Hypothalamus (tissue), 51 donors: ENCODE data around the gene ZFYVE21.

Source experiments
- DNase-seq, 51 donors: peaks; one replicate each; lab custom pipeline; 2025; lab: John Stamatoyannopoulos, UW

The ZFYVE21 gene

DNA sequence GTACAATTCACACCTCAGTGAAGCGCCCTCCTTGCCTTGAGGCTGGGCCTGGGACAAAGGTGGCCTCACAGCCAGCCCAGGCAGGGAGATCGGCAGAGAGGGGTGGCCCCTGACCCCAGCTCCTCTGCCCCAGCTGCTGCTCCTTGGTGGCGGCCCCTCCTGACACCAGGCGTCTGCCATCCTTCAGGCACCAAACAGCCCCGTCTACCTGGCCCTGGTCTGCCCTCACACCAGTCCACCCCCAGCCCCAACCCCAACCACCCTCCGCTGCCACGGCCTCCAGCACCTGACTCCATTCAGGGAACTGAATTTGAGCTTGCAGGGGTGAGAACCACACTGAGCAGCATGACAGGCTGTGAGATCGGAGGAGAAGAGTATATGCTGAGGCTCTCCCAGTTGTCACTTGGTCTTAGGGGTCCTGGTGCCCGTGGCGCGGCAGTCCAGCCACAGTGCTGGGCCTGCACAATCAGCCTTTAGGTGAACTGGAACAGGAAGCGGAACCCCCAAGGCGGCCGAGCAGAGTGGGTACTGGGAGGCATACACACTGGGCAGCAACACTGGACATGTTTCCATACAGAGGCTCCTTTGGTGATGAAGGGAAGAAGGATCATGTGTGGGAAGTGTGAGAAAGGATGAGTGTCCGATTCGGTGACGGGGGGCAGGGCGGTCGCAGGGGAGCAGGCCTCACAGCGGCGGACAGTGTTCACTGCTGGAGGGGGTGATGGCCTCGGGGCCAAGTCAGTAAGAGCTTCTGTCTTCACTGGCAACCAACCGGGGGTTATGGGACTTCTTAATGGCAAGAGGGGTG is 18.7 kb downstream of the ZFYVE21 start:
- no peak for DNase-seq

DNA sequence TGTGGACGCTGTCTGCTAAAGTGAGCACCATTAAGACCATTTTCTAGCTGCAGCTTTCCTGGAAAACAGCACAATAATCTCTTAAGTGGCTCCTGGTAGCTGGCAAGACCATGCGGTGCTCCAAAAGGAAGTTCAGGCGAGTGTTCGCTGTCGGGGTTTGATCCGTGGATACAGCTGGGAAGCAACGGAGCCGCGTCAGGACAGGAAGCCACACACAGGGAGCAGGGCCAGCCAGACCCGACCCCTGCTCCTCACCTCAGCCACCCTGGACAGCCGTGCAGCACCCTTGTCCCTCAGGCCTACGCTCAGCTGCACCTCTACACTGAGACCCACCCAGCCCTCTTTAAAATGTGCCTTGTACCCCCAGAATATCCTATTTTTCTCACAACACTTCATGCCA is 19.4 kb downstream of the ZFYVE21 start:
- DNase-seq: peak in 4 of 51 donors; percentile 23 to 55 (median 40)

DNA sequence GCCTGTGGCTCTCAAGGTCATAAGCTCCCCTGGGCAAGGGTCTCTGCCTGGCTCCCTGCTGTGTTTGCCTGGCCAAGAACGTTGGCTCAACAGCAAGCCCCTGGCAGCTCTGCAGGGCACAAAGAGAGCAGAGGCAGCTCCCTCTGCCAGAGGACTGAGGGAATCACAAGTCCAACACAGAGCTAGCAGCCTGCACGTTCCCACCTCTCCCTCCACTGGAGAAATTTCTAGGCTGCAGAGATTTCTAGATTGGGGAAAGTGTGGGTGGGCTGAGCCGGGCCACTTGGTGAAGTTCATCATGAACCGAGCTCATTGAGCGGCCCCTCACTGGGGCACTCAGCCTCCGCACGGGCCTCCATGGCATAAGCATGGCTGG is 19.8 kb downstream of the ZFYVE21 start:
- peak in 13 of 51 donors; percentile 32 to 67 (median 52) for DNase-seq

DNA sequence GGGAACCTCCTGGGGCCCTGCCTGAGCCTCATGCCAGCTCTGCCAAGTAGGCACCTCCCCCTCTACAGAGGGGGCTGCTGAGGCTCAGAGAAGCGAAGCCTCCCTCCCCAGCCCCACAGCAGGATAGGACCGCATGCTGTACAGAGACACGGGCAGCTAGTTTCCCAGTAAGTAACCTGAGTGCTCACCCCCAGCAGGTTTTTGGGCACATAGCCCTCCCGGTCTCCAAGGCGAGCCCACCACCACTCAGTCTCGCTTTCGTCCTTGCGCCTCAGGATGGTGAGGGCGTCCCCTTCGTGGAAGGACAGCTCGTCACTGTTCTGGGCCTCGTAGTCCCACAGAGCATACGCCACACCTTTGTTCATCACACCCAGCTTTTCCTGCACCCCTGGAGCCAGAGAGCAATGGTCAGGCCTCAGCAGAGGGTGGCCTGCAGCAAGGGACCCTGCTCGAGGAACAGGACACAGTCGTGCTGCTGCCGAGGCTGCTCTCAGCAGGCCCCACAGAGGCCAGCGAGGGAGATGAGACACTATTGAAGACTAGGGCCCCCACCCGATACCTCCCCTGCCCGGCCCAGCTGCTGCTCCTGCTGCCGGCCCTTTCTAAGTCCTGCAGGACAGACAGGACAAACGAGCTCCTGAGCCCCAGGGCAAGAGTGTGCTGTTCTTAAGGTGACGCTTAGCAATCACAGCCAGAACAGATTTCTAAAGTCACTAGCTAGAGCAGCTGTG is 20.4 kb downstream of the ZFYVE21 start:
- DNase-seq: peak in 1 of 51 donors; percentile 48

DNA sequence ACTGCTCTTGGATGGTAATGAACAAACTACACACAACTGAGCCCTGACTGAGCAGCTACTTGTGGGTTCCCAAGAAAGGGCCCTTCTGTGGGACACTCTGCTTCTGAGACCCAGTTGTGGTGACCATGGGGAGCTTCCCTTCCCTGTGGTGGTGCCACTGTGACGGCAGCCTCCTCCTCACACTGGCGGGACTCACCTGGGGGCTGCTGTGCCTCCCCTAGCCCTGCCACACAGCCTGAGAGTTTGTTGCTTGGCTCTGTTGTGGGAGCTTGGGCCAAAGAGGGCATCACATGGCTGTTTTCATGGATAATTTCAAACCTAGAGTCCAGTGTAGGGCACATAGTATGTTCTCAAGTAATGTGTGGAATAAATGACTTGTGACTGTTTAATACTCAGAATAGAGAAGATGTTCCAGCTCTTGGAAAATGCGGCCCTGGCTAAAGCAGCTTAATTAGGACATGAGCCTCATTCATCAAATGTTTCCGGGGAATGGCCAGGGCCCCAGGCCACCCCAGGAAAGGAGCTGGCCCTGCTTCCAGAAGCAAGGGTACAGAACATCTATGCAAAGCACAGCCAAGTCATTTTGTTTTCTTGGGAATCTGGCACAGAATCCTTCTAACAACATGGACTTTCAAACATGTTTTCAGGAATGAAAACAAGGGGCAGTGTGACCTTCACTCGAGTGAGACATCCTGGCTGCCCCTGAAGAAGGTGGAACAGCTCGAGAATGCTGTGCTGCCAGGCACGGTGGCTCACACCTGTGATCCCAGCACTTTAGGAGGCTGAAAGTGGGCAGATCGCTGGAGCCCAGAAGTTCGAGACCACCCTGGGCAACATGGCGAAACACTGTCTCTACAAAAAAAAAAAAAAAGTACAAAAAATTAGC is 21.2 kb downstream of the ZFYVE21 start:
- peak in 15 of 51 donors; percentile 22 to 63 (median 41) for DNase-seq

DNA sequence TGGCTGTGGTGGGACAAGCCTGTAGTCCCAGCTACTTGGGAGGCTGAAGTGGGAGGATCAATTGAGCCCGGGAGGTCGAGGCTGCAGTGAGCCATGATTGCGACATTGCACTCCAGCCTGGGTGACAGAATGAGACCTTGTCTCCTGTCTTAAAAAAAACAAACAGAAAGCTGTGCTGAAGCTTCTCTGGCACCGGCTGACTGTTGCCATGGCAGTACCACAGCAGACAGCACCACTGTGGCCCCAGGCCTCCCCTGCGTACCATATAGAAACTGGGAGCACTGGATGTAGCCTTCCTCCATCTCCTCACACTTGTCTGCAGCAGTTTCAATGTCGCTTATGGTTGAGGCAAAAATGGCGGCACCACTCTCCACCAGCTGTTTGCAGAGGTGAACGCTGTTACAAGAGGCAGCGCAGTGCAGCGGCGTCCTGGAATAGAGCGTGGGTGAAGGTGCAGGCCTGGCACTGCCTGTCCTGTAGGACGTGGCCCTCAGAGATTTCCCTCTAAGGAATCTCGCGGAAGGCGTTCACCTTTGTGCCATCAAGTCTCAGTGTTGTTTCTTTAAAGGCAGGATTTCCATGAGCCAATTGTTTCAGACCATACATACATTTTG is 21.9 kb downstream of the ZFYVE21 start:
- DNase-seq: no peak

DNA sequence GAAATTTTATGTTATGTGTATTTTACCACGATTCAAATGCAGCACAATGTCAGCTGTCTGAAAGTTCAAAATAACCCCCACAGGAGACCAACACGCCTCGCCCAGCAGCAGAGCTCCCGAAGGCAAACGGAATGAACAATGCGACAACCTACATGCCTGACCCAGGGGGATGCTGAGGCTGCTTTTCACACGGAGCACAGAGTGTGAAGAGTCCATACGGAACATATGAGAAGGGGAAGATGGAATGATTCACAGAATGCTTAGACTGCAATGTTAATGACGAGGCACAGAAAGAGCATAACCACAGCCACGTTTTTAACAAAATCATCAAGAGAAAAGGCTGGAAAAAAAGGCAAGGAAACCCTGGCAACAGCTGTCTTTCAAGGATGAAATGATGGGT is 22.6 kb downstream of the ZFYVE21 start:
- DNase-seq: no peak

DNA sequence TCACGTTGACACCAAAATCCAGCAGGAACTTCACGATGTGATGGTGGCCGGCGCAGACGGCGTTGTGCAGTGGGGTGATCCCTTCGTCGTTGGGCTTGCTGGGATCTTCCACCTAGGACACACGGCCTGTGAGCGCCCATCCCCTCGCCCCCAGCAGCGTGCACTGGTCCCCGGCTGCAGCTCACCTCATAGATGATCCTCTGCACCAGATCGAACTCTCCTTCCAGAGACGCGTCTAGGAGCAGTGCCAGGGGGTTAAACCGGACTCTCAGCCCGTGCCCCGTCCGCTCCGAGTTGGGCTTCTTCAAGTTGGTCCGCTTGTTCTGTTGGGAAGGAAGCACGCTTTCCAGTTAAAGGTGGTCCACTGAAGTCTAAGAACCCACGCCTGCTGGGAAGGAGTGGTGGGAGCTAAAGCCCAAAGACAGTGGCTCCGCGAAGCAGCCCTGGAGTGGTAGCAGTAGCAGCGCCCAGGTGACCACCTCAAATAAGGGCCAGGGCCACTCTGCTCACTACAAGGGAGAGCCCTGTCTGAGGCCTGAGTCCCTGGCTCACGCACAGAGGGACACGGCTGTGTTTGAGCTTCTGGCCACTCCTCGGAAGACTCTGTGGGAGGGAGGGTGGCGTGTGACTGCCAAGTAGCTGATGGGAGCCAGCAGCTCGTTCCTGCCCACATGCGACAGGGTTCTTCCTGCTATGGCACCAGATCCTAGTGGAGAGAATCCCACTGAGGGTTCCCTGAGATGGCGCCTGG is 23.3 kb downstream of the ZFYVE21 start:
- peak in 9 of 51 donors; percentile 30 to 62 (median 45) for DNase-seq

DNA sequence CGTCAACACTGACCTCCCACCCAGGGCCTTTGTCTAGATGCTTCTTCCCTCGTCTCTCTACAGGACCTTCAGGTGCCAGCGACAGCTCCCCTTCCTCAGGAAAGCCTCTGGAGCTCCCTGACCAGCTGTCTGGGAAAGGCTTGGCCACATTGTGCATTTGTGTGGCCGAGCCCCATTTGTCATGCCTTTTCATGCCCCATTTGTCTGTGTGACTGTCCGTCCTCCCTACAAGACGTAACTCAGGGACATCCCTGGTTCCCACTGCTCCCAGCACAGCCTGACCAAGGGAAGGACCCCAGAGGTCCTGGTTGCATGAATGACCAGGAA is 23.8 kb downstream of the ZFYVE21 start:
- no peak for DNase-seq

DNA sequence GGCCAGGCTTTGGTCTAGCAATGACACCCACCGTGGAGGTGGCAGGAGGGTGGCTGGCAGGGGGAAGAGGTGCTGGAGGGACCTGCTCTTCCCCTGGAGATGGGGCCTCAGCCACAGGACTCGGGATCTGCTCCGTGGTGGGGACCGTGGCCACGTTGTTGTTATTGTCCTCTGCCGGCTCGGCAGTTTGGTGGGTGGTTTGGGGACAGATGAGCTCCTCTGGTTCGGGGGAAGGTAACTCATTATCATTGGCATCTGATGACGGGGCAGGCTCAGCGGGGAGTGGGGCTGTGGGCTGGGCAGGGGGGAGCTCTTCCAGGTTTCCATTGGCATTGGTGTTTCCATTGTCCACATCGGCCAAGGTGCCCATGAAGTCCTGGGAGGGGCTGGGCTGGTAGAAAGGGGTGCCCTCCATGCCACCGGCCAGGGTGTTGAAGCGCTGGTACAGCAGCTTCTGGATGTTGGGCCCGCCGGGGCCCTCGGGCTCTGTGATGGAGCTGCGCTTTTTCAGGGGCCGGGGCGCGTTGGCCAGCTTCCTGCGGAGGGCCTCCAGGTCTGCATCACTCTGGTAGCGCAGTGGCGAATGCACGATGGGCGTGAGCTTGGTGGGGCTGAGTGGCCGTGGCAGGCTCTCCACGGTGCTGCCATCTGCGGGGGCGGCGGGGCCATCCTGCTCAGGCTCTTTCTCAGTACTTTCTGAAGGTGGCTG is 24.3 kb downstream of the ZFYVE21 start:
- no peak for DNase-seq

DNA sequence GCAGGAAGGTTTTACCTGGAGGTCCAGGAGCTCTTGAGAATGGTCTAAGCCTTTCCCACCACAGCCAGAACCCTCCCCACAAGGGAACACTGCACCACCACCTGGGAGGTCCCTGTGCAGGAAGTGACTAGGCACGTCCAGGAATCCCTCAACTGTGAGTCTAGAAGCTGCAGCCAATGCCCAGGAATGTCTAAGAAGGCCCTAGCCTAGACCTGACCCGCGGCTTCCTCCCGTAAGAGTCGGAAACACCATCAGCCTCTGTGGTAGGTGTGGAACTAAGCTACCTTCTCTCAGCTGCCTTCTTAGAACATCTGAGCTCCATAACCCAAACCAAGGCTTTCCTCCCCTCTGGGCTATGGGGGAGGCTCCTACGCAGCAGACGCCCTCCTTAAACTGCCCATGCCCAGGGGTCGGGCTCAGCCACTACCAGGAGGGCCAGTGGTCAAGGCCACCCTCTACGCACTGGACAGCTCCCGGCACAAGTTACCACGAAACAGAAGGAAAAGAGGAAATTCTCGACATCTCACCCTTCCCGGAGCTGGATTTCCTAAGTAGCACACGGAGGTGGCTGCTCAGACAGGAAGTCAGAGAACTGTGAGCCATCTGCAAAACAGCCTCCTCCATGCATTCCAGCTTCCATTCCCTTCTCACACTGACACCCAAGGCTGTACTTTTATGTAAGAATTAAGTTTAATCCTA is 25.5 kb downstream of the ZFYVE21 start:
- no peak for DNase-seq

DNA sequence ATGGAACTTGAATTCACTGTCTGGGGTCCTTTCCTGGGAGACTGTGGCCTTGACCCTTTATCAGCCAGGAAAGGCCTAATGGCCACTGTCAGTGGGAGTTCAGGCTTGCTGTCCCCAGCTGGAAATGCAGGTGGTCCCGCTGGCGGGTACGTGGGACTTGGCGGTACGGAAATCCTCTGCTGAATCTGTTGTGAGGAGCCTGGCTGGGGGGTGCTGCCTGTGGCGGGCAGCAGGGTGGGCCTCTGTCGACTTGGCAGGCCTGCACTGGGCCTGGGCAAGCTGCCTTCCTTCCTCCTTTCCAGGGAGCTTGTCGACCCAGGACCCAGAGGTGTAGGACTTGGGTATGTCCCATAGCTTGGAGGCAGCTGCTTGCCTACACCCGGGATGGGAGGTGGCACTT is 26.3 kb downstream of the ZFYVE21 start:
- DNase-seq: no peak

DNA sequence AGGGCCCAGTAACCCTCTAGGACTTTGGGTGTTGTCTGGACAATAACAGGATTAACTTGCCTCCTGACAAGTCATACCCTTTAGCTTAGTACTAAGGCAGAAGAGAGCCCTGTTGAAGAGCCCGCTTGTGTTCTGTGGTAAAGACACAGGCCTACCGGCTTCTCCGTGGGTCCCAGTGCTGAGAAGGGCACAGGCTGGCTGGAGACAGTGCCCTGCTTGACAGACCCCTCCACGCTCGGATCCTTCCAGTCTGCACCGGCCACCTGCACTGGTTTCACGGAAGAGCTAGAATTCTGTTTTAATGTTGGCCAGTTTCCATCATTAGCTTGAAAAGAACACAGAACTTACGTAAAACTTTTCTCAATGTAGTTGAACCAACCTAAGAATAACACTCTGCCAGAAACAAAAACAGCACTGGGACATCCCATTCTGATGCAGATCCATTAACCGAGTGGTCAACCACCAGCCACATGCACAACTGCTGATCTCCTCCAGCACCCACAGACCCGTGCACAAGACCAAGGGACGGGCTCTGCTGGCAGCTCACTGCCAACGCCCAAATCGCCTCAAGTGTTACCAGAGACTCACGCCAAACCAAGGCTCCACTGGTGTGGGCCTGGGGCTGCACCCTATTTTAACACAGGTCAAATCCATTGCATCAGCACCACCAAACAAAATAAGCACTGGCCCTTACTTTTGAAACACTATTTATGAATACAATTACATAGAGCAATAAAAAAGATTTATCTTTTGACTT is 27.1 kb downstream of the ZFYVE21 start:
- DNase-seq: no peak

DNA sequence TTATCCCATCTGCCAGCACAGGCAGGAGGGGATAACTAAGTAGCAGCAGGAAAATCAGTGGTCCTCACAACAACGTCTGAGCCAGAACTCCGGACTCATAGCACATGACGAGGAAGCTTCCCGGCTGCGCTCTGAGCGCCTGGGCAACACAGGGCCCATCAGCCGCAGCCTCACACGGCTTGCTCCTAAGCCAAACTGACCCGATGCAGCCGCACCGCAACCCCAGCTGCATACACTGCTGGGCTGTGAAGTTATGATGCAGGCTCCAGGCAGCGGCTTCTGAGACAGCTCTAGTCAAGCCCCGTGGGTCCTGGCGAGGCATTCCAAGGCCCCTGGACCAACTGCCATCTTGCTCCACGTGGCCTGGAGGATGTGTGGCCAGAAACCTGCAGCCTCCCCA is 28.1 kb downstream of the ZFYVE21 start:
- no peak for DNase-seq

DNA sequence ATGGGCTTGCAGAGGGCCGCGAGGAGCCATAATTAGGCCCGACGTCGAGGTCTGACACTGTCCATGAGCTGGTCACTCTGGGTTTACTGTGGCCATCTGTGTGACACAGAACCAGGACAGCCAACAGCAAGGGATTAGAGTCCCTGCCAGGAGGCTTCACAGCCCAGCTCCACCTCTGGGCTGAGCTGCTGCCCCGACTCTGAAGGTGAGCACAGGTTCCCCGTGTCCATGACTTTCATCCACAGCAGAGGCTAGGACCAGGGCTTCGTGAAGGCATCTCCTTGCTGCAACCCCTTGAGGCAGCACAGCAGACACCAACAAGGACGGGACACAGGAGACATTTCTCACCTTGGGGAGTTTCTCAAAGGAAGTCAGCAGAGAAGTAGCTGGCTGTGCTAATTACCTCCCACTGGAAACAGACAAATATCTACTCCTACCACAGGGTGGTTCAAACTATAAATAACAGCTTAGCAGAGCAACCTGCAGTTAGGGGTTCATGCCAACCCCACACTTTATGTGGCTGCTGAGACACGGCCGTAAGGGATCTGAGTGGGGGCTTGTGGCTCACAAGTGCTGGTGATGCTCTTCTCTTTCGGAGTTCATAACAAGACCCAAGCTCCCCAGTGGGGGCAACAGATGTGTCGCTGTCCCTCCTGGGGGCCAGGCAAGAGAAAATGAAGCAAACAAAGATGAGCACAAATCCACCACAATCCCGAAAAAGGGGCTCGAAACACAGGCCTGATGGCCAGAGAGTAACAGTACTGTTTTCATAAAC is 29.2 kb downstream of the ZFYVE21 start:
- no peak for DNase-seq

DNA sequence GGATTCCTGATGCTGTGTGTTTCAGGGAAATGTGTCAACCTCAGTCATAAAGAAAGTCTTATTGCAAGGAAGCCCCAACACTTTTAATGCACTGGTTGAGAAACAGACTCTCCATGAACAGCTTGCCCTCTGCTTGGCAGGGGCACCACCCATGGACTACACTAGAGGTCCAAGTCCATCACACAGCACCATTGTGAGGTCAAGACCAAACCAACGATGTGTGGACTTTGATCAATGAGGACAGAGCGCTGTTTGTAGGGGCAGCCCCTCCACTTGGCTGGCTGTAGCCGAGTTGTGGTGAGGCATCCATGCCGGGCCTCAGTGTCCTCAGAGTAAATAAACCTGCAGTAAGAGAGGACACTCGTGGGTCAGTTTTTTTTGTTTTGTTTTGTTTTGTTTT is 29.8 kb downstream of the ZFYVE21 start:
- DNase-seq: no peak

DNA sequence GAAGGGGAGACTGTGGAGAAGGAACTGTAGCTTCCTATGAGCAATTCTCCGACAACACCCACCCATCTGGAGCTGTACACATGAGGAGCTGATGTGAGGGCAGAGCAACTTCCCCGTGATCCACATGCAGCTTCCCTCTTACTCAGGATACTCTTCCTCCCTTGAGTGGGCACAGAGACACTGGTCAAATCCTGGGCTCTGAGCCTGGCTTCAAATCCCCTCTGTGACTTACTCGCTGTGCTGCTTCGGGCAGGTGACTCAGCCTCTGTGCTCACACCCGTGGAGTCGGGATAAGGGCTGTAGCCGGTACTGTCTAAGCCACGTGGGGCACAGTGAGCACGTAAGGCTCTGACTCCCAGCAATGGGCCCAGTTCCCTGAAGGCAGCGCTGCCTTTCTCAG is 31.1 kb downstream of the ZFYVE21 start:
- peak in 1 of 51 donors; percentile 69 for DNase-seq
